ENCODE measurements around the gene FYCO1.

FYCO1 gene

DNA sequence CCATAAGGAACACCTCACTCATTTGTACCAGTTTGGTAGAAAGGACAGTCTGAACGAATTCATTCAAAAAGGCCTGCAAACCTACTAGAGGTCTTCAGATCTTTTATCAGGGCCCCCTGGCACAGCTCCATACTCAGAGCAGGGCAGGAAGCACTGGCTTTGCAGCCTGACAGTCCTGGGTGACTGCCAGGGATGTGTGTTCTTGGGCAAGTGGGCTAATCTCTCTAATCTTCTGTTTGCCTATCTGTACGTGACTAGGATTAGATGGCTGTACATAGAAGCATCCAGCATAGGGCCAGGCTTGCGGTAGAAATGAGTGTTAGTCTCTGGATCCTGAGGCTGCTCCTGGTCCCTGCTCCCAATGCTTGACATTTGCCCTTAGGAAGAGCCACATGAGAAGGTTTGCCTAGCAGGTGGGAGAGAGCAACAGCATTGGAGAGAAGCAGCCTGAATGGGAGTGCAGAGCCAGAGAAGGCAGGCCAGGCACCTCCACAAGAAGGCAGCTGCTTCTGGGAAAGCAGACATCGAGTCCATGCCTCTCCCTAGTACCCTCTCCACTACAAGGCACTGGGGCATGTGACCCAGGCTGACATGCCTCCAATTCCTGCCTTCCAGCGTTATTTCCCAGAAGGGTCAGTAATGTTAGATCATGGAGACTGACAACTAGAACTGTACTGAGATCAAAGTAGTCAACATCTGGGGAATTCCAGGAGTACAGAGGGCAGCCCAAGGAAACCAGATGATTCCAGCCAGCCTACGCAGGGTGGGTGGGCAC, 53.4 kb downstream of the FYCO1 start:
- DNase-seq (ENCODE audit: low spot score) = no peak

DNA sequence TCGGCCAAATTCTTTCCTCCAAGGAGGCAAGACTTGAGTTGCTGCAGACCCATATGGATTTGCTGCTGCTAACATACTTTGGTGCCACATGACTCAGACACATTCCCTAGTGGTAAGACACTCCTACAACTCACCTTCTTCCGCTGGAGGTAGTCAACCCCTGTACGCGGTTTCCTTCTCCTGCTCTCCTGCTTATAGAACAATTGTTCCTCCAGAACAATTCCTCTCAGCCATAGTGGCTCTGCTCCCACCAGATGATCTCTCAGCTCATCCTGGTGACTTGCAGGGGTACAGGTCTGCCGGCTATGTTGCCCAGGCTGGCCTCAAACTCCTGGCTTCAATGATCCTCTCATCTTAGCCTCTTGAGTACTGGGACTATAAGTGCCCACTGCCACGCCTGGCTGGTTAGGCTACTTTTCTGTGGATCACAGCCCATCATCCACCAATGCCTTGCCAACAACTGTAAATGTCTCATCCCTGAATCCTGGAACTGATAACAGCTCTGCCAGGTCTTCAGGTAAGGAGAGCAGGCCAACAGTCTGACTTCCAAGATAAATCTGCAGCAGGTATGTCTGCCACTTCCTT, 54.8 kb downstream of the FYCO1 start:
- no peak for DNase-seq (ENCODE audit: low spot score)

DNA sequence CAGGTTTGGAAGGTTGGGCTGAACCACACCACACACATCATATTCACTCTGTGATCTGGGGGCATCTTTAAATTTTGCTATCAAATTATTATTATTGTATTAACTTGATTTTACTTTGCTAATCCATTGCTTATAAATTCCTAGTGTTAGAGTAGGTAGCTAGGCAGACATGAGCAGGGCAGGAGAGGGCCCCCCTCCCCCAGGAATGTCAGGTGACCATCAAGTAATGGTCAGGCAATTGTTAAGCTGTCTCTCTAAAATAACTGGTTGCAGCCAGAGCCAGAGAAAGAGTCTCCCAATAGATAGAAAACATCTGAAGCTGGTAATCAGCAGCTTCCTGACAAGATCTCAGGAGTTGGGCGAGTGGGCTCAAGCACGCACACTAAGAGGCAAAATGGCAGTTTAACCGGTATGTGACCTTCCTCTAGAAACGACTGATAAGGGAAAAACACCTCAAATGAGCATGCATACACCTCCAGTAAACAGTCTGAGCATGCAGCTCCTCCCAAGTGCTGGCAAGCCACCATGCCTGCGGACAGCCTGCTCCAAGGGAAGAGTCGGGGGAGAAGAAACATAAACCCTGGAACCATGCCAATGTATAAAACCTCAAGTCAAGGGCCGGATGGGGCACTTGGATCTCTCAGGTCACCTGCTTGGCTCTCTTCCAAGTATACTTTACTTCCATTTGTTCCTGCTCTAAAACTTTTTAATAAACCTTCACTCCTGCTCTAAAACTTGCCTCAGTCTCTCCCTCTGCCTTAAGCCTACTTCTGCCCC, 55.4 kb downstream of the FYCO1 start:
- DNase-seq (ENCODE audit: low spot score) = no peak

DNA sequence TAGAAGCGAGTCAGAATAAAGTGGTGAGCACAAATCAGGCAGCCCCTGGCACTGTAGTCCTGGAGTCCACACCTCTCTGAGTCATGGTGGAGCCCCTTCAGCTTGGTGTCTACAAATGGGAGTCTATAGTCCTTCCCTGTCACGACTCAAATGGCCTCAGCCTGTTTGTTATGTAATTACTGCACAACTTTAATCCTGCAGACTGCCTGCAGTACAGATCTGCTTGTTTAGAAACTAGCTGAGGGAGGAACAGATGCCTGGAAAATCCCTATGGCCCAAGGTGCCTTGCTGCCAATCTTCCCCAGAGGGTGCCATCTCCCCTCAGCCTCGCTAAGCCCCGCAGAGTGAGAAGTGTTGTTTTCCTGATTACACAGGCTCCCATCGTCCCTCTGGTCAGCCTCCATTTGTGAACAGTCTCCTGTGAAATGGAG, 56.3 kb downstream of the FYCO1 start:
- DNase-seq (ENCODE audit: low spot score) = no peak

DNA sequence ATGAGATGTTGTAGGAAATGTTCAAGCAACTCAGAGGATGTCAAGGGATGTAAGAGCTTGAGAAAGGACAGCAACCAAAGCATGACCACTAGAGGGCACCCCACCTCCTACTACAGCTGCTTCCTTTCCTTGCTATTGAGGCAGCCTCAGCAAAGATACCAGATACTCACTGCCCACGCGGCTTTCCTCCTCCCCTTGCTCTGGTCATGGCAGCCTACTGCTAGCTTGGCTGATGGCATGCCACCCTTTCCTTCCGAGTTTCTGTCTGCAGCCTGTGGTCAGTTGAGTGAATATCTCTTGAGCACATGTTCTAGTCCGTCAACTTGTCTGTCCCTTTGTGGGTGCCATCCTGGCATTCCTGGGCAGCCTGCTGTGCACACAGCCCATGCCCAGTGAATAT, 56.8 kb downstream of the FYCO1 start:
- DNase-seq (ENCODE audit: low spot score) = peak; percentile 86

DNA sequence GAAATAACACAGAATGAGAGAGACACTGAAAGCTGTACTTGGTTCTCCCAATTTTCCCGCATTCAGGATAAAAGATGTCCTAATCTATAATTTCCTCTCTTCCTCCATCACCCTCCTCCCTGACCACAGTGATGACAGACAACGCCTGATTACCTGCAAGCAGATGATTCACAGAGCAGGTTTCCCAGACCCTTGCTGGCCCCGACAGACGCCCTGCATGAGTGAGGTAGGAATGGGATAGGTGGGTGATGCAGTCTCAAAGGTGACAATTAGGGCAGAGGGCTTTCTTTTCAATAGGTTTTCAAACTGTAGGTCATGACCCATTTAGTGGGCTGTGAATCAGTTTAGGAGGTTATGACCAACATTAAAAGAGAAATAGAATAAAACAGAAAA, 57.6 kb downstream of the FYCO1 start:
- no peak for DNase-seq (ENCODE audit: low spot score)

DNA sequence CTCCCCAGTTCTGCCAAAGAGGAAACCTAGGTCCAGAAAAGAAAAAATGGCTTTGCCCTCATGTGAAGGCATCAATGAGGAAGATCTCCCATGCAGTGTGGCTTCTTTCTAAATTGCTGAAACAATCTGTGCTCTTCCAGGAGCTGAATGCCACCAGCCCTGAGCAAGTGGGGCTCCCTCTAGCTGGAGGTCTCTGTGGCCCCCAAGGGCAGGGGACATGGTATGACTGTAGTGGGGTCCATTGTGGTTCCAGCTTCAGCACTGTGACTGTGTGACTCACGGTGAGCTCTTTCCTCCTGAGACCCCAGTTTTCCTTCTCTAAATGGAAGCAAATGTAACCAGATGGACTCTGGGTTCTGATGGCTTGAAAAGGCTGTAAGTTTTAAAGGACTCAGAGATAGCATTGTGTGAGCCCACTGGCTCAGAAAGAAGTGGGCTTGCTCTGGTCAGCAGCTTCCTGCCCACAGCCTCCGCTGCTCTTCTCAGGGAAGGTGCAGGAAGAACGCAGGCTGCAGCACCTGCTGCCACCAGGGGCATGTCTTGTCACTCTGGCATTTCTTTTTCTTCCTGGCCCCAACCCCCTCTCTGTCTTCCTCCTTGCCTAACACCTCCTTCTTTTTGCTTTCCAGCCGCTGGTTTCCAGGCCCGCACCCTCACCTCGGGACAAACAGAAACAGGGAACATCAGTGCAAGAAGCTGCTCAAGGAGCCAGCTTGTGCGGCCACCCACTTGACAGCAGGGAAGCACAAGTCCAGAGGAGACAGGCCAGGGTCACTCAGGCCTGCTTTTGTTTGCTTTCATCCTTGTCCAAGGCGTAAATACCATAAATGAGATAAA, 58.2 kb downstream of the FYCO1 start:
- no peak for DNase-seq (ENCODE audit: low spot score)

DNA sequence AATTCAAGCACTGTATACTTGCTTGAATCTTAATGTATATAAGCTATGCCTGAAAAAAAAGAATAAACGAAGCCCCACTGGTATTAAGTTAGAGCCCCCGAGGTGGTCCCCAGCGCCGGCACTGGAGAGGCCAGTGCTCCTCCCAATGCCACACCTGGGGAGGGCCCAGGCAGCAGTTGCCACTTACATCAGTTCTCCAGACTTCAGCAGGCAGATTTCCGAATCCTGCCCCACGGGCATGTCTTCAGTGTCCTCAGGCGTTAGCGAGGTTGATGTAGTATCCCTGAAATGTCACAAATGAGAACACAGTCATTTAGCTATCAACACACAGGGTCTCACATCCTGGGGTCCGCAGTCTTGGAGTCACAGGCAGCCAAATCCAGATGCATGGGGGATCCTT, 59.4 kb downstream of the FYCO1 start:
- no peak for DNase-seq (ENCODE audit: low spot score)

DNA sequence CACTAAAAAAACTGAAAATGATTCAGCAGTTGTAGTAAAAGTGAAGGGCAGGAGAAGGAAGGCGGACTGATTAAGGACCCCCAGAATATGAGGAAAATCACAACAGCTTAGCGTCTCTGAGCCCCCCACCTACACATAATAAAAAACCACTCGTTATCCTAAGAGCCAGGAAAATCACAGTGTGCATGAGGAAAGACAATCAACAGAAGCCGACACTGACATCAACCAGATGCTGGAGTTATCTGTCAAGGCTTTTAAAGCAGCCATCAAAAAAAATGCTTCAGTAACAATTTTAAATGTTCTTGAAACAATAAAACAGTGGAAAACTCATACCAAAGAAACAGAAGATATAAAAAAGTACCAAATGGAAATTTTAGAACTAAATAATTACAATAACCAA, 62.0 kb downstream of the FYCO1 start:
- DNase-seq (ENCODE audit: low spot score) = no peak

DNA sequence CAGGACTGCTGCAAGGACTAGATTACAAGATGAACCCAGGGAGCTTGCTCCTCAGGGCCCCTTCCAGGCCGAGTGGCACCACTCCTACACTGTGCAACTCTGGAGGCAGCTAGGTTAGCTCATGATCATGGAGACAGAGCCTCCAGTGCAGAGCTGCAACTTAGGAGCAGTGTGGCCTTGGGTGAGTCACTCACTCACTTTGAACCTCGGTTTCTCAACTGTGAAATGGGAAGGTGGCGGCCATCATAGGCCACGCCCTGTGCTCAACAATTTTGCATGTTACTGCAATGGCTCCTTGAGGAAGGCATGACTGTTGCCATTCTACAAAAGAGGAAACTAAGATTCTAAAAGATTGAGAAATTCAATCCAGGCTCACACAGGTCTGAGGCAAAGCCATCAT, 63.5 kb downstream of the FYCO1 start:
- no peak for DNase-seq (ENCODE audit: low spot score)

DNA sequence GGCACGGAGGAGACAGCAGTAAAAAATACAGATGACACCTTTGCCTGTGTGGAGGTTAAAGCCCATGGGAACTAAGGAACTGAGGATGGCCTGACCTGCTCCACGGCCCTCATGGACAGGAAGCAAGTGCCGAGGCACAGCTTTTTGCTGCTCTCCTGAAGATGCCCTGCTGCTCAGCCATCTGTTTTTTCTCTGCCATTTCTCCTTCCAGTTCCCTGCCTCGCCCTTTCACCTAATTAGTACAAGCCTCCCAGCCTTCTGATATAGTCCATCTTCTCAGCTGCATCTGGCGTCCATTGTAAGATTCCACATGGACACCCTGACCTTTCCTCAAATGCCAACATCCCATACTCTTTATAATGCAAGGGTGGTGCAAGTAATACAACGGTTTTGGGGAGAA, 64.1 kb downstream of the FYCO1 start:
- DNase-seq (ENCODE audit: low spot score) = no peak

DNA sequence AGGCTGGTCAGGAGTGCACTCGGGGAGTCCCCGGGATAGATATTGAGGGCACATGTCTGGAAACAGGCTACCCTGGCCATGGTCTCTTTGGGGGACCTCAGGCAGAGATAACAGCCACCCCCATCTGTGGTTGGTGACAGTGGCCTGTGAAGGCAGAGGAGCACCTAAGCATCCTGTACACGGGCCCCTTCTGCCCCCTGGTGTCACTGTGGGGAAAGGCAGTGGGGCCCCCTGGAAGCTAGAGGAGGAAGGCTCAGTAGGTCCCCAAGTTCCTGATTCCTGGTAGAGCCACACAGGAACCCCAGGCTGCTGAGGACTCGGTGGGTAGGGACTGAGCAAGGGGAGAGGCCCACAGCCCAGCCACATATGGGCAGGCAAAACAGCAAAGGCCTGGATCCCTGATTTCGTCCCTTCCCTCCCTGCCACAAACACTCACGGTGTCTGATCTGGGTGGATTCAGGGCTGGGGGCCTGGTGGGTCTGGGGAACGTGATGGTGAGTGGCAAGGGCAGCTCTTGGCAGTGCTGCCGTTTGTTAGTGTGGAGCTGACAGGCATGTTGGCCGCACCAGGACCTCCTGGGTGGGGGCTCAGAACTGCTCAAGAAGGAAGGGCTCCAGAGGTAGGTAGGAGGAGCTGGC, 66.5 kb downstream of the FYCO1 start:
- DNase-seq (ENCODE audit: low spot score) = peak; percentile 61

DNA sequence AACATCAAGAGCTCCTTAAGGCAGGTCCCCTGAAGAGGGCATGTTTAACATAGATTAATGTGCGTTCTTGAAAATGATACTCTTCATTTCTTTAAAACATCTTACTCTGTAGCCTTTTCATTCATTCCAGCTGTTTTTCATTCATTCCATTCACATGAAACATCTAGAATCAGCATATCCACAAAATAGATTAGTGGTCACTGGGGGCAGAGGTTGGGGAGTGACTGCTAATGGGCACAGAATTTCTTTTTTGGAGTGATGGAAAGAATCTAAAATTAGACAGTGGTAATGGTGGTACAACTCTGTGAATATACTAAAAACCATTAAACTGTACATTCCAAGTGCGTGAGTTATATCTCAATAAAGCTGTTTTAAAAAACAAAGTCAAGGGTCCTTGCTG, 67.7 kb downstream of the FYCO1 start:
- DNase-seq (ENCODE audit: low spot score) = no peak

DNA sequence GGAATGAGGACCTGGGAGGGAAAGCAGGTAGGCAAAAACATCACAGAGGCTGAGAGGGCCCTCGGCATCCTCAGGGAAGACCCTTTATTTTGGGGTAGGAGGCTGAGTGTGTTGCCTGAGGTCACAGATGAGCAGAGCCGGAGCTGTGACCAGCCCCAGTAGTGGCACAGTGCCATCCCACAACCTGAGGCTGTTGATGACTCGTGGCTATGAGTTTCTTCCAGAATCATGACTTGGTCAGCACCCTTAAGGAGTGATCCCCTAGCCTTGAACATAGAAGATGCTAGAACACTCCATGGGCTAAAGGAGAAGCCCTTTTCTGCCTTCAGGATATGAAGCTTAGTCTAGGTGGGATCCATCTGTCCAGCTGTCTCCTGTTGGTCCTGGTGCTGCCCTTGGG, 71.9 kb downstream of the FYCO1 start:
- no peak for DNase-seq (ENCODE audit: low spot score)

DNA sequence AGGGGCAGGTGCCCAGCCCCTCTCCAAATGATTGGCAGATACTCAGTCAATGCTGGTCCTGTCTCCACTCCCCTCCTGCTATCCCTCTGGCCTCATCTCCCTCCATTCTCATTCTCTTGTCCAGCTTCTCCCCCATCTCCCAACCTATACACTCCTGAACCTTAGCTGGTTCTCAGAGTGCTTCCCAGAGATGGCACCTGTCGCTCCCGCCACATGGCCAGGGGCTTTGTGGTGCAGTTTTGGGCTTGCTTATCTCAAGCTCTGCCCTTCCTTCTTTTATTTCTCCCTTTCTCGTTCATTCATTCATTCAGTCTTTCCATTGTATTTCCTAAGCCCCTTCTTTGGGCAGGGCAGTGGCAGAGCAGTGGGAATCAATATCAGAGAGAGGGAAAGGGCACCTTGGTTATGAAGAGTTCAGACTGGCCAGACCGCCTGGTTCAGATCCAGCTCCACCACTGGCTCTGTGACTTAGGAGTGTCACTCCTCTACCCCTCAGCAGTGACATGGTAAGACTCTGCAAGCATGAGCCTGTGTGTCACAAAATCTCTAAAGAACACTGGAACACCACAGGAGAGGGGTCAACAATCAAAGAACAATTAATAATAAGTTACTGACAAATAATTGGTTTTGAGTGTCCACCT, 72.6 kb downstream of the FYCO1 start:
- no peak for DNase-seq (ENCODE audit: low spot score)

DNA sequence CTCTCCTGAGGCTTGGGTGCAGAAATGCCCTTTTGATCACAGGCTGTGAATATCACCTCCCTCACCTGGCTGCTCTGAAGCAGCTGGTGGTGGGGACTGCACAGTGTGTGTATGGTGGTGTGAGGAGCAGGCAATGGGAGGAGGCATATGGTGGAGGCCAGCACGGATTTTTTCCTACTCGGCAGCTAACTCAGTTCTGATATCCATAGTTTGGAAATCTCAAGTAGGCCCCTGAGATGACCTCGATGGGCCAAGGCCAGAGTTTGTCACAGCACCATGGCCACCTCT, 73.6 kb downstream of the FYCO1 start:
- no peak for DNase-seq (ENCODE audit: low spot score)

DNA sequence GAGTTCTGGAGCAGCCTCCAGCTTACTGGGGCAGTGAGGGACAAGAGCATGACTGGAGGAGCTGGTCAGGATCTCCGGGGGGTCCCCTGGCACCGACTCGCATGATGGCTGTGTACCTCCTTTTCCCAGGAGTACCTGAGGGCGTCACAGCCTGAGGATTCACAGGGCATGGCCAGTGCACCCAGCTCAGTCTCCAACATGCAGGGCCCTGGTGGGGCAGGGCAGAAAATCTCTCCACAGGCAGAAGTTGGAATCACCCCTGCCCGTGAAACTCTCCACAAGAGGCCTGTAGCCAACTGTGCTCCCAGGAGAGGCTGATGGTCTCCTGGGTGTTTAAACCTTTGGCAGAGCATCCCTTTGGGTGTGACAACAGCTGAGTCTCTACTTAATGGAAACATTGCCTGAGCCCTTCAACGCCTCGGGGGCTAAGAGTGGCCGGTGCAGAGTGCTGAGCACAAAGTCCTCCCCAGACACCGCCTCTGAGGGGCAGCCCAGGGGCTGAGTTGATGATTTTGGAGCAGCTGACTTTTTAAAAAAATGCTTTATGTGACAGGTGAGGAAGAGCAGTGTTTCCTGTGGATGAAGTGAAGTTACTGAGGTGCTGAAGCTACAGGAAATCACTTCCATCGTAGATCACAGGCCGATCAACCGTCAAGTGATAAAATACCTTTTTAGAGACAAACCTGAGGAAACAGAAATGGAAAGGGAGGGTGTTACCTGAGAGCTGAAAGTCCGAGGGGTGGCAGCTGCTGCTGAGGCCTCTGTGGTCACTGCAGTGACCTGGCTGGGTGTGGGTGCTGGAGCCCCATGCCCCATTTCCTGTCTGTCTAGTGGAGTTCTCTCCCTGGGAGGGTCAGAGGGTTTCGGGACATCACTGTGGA, 74.2 kb downstream of the FYCO1 start:
- DNase-seq (ENCODE audit: low spot score) = no peak

DNA sequence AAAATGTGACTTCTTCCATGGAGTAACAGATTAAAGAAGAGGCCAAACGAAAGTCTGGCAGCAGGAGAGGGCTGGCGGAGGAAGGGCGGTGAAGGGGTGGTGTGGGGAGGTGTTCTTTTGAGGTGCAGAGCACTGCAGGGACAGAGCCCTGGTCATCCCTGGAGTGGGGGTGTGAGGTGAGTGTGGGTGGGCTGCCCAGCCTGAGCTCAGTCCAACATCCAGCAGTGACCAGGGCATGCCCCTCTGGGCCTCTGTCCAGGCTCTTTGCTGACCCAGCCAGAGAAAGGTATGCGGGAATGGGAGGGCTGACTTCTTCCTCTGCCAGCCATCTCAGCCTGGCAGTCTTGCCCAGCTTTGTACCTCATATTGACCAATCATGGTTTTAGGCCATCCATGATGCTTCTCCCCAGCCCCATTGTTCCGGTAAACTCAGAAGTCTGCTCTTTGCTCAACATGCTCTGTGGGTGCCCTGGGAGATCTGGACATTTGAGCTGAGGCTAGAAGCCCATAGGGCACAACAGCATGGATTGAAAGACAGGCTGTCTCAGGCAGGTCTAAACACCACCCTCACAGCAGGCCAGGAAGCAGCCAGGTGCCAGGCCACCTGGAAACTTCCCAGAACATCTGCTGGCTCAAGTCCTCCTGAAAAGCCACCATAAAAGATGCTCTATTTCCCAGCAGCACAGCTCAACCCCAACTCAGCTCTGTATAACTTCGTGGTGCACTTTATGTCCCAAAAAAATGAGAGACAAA, 78.3 kb downstream of the FYCO1 start:
- DNase-seq (ENCODE audit: low spot score) = no peak

DNA sequence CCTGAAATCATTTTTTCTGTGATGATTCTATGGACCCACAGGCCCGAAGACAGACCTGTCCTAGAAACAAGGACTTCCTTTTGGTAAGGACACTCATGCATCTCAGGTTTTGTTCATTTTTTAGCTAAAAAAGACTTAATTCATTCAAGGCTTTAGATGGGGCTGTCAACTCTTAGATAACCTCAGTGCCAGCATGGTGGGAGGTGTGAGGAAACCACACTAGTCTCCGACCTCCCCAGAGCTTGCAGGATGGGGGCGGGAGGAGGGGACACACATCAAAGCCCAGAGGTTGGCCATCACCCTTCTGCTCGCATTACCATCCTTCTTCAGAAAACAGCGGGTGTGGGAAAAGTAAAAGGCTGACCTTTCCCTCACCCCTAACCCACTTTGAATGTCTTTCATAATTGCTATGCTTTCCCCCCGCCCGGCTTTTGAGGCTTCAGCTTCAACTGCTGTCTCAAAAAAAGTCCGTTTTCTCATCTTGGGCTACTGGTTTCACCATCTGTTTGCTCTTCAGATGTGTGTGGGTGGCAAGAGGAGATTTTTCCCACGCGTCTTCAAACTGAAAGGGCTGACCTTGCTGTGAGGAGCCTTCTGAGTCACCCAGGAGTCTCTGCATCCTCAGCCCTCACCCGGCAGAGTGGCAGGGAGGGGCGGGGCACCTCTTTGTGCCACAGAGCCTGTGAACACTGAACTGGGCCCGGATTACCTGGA, 79.9 kb downstream of the FYCO1 start:
- no peak for DNase-seq (ENCODE audit: low spot score)

All from hematopoietic multipotent progenitor cell treated with erythropoietin and hydrocortisone succinate and interleukin-3 and kit ligand, for 15 days (in vitro differentiated cells).